Eye (tissue), 1 donor: Measurements from ENCODE around the gene B3GNT7.
"Not testable (repeated sequence)": the region's sequence is repeated elsewhere in the genome, so short reads cannot be mapped to it uniquely, and the experiment has no call there.

Source experiments
- DNase-seq: peaks from one replicate; pipeline ENCODE4 v3.0.0-alpha.2; 2015

The B3GNT7 gene

DNA sequence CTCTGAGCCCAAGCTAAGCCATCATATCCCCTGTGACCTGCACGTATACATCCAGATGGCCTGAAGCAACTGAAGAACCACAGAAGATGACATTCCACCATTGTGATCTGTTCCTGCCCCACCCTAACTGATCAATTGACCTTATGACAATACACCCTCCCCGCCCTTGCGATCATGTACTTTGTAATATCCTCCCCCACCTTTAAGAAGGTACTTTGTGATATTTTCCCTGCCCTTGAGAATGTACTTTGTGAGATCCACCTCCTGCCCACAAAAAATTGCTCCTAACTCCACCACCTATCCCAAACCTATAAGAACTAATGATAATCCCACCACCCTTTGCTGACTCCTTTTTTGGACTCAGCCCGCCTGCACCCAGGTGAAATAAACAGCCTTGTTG lies 34.9 kb downstream of the B3GNT7 start:
- DNase-seq, result not testable (repeated sequence)

DNA sequence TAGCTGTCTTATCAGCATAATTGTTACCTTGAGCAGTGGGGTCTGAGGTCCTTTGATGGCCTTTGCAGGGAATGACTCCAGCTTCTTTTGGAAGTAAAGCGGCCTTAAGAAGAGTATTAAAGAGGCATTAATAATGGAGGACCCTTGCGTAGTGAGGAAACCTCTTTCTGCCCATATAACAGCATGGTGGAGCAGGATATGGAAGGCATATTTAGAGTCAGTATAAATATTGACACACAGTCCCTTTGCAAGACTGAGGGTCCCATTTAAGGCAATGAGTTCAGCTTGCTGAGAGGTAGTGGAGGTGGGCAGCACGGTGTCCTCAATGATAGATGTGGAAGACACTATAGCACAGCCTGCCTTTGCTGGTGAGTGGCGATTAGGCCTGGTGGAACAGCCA lies 36.1 kb downstream of the B3GNT7 start:
- no peak for DNase-seq

DNA sequence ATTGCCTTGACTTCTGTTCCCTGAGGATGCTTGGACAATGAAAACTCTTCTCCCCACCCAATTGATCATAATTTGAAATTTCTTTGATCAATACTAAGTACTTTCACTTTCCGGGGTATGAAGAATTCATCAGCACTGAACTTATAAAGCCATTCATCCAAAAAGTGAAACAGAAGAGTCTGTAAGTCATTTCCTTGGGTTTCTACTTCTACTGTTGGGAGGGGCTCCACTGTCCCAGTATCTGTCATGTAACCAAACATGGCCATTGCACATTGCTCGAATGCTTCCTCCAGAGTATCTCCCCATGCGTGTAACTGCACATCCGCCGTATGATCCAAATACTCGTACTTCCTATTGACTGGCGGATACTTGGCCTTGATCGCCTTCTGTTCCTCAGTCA lies 38.5 kb downstream of the B3GNT7 start:
- no peak for DNase-seq

DNA sequence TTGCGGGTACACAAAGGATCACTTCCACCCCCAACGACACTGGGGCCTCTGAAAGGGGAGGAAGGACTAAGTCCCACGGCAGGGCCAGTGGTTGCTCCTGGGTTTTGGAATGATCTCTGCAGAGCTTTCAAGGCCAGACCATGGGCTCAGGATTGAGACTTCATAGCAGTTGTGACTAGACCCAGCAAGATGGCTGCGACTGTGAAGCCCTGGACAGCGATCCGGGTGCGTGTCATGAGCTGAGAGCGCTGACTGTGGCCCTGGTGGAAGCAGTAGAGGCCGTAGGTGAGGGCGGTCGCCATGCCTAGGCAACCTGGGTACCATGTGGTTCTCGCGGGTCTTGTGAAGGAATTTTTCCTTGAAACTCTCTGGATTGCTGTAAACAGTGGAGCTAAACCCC lies 41.4 kb downstream of the B3GNT7 start:
- no peak for DNase-seq

DNA sequence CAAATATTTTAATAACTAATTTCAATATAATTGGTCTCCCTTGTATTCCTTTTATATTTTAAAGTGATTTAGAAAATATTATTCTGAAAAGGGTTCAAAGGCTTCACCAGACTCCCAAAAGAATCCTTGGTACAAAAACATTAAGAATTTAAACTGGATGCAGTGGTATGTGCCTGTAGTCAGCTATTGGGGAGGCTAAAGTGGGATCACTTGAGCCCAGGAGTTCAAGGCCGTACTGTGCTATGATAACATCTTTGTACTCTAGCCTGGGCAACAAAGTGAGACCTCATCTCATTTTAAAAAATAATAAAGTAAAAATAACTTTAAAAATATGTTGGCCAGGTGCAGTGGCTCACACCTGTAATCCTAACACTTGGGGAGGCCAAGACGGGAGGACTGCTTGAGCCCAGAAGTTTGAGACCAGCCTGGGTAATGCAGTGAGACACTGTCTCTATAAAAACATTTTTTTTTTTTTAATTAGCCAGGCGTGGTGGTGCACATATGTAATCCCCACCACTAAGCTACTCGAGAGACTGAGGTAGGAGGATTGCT lies 54.1 kb downstream of the B3GNT7 start:
- no peak for DNase-seq

DNA sequence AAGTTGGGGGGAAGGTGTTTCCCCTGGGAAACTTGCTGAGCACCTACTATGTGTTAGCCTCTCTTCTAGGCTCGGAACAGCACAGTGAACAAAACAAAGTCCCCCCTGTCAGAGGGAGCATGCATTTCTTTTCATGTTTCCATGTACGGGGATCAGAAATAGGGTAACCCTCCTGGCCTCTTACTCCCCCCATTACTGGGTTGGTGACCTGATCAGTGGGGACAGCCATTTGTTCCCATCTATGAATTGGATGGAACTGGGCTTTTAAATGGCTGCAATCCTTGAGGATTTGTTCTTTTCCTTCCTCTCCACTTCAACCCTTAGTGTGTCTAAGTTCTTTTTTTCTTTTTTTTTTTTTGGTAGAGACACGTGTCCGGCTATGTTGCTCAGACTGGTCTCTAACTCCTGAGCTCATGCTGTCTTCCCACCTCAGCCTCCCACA lies 55.1 kb downstream of the B3GNT7 start:
- no peak for DNase-seq
